C4-2B (cell line): ENCODE measurements around the gene IRS2.

Source experiments
- CTCF ChIP-seq: fragments of 450-650 bp; conservative IDR thresholded peaks from 2 replicates; pipeline ENCODE4 v1.5.1; 2017; ENCODE audit warnings: mild to moderate bottlenecking
- ZFX ChIP-seq: fragments of 450-650 bp; IDR thresholded peaks from 2 replicates; pipeline ENCODE4 v1.6.1; 2017

DNA sequence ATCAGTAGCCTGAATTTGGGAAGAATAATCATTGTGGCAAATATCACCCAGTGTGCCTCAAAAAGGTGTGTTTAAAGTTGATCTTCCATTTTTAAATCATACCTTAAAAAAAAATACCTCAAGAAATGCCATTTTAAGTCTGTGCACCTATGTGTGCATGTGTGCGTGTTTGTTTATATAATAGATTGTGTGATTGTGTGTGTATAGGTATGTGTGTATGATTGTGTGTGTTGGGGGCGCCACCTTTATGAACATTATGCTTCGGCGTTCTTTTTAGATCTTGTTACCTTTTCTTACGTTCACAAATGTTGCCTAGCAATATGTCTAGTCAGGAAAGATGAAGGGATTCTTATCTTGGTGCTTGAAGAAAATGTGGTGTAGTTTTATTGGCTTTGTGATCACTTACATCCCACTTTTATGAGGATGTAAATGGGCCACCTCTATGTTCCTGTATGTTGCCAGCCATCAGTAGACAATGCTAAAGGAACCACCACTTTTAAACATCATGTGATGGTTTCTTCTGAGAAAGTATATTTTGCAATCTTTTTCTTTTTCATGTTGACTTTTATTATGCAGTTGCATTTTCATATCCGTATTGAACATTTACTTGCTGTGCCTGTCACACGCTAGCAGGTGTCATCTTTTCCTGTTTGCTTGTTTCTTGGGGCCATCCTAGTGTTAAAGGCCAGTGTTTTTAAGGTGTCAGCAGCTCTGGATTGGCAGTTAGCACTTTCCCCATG lies 2.2 kb upstream of the IRS2 start:
- TF ChIP-seq CTCF (no peak), ZFX (no peak)
